Left ventricle myocardium inferior (tissue), 1 donor: Measurements from ENCODE around the gene AMT. TPM values are rescaled to one million over a fixed set of nuclear protein-coding genes. Genes with fewer than 3 reads are reported as not detected.

Source experiments
- DNase-seq: peaks from one replicate; pipeline ENCODE4 v3.0.0-alpha.2; 2020
- H3K27ac ChIP-seq: fragments of 200-600 bp; replicated peaks from 2 replicates; pipeline ENCODE4 v1.8.0; 2021
- H3K27me3 ChIP-seq: fragments of 200-600 bp; 2 replicates; pipeline ENCODE4 v1.8.0; 2021; ENCODE audit warnings: low read depth
- H3K36me3 ChIP-seq: fragments of 200-600 bp; 2 replicates; pipeline ENCODE4 v1.8.0; 2021
- H3K4me1 ChIP-seq: fragments of 200-600 bp; 2 replicates; pipeline ENCODE4 v1.8.0; 2021
- H3K4me3 ChIP-seq: fragments of 200-600 bp; 2 replicates; pipeline ENCODE4 v1.8.0; 2021; ENCODE audit warnings: mild to moderate bottlenecking, moderate library complexity
- H3K9me3 ChIP-seq: fragments of 200-600 bp; replicated peaks from 2 replicates; pipeline ENCODE4 v1.8.0; 2021
- CTCF ChIP-seq: fragments of 200-600 bp; IDR thresholded peaks from 2 replicates; pipeline ENCODE4 v1.8.0; 2021; ENCODE audit warnings: antibody characterized with exemption, mild to moderate bottlenecking, borderline replicate concordance
- intact Hi-C: fragments of 100-400 bp; cut with micrococcal nuclease; formaldehyde crosslinking; loops from one replicate; pipeline ENCODE4 v1.11.0; 2022
- total RNA-seq: library from RNA; stranded (reverse); fragmentation: NEBNext Ultra II Directional; extraction: Animal tissue kit (Norgen Biotek cat#: 25700); gene quantifications from one replicate; pipeline ENCODE4 v1.2.1, GENCODE V29; 2021
- donor health status: DM: no; HTN: yes; CAD: no; lungs with severe emphysema.

The AMT gene
- total RNA-seq, 1 donor from 2014 or later, result 29.0 TPM

- DNase-seq, result no peak
These were observed 50.3 kb downstream of the AMT start for GRCh38 chr3:49371946-49372345.

GRCh38 chr3:49370585-49371290 lies 51.5 kb downstream of the AMT start:
- H3K4me1 ChIP-seq, result peaks cover 20% of the 10 kb centered on the region
- peaks cover 91% of the 10 kb centered on the region for H3K36me3 ChIP-seq
- H3K27ac ChIP-seq, result no peak overlapping the region
- intact Hi-C loops, result no loop called here
- H3K9me3 ChIP-seq, result no peaks in the 10 kb centered on the region
- no peak overlapping the region for H3K4me3 ChIP-seq
- no peaks in the 10 kb centered on the region for H3K27me3 ChIP-seq
- no peak for DNase-seq
- no peak for TF ChIP-seq CTCF

More at GRCh38 chr3:49371946-49372345, 50.3 kb downstream of the AMT start:
- Histone ChIP-seq H3K27me3 (no peaks in the 10 kb centered on the region), H3K36me3 (peaks cover 81% of the 10 kb centered on the region), H3K9me3 (no peaks in the 10 kb centered on the region), H3K27ac (no peak overlapping the region), H3K4me3 (no peak overlapping the region), H3K4me1 (peaks cover 25% of the 10 kb centered on the region)
- no peak for TF ChIP-seq CTCF
- intact Hi-C loops, result no loop called here

Other genes with a start within 250 kb of the AMT start
- gene C3orf62, start 145.2 kb downstream of the AMT start, total RNA-seq, result 2.8 TPM
- gene USP4, start 82.4 kb downstream of the AMT start, total RNA-seq, result 37.3 TPM
- 115 TPM for gene GPX1, start 64.1 kb downstream of the AMT start, total RNA-seq
- gene RHOA, start 10.5 kb downstream of the AMT start, total RNA-seq, result 247 TPM
- gene TCTA, start 10.1 kb downstream of the AMT start, total RNA-seq, result 17.7 TPM
- 19.4 TPM for gene NICN1, start 6.9 kb upstream of the AMT start, total RNA-seq
- 117 TPM for gene DAG1, start 47.8 kb upstream of the AMT start, total RNA-seq
- 0.55 TPM for gene BSN, start 132.0 kb upstream of the AMT start, total RNA-seq